ENCODE data around the gene HBA2. TPM values are rescaled to one million over a fixed set of nuclear protein-coding genes. Genes with fewer than 3 reads are reported as not detected.
"Not testable (repeated sequence)": the region's sequence is repeated elsewhere in the genome, so short reads cannot be mapped to it uniquely, and the experiment has no call there.

HBA2 gene
- total RNA-seq, 1 donor from 2014 or later, result 7,549 TPM

GRCh38 chr16:194516-194915, 21.8 kb downstream of the HBA2 start:
- no peak for DNase-seq

- no peak for DNase-seq
Observed at GRCh38 chr16:200388-200787, 27.7 kb downstream of the HBA2 start.

- DNase-seq, result no peak
Observed at GRCh38 chr16:203246-203645, 30.6 kb downstream of the HBA2 start.

- not testable (repeated sequence) for DNase-seq
Observed at GRCh38 chr16:204046-204445, 31.4 kb downstream of the HBA2 start.

GRCh38 chr16:209359-209758, 36.7 kb downstream of the HBA2 start:
- not testable (repeated sequence) for DNase-seq

GRCh38 chr16:211631-212180, 39.0 kb downstream of the HBA2 start:
- DNase-seq, result not testable (repeated sequence)

GRCh38 chr16:212999-213398, 40.3 kb downstream of the HBA2 start:
- no peak for DNase-seq

GRCh38 chr16:220021-220420, 47.3 kb downstream of the HBA2 start:
- DNase-seq, result no peak

Small RNAs within 50 kb of the gene (small RNA-seq; reads per million reads assigned to genes)
- not detected for gene RF00019 (ENCODE audit: low replicate concordance)

Other genes with a start within 250 kb of the HBA2 start
- gene POLR3K, start 119.3 kb upstream of the HBA2 start, total RNA-seq, result 3.7 TPM
- 13.0 TPM for gene SNRNP25, start 119.0 kb upstream of the HBA2 start, total RNA-seq
- gene RHBDF1, start 100.2 kb upstream of the HBA2 start, total RNA-seq, result 29.1 TPM
- 40.4 TPM for gene MPG, start 94.7 kb upstream of the HBA2 start, total RNA-seq
- gene NPRL3, start 34.2 kb upstream of the HBA2 start, total RNA-seq, result 12.5 TPM
- 8.4 TPM for gene HBZ, start 20.2 kb upstream of the HBA2 start, total RNA-seq
- 89.5 TPM for gene HBM, start 6.9 kb upstream of the HBA2 start, total RNA-seq
- gene HBA1, start 3.8 kb downstream of the HBA2 start, total RNA-seq, result 3,010 TPM
- gene HBQ1, start 7.6 kb downstream of the HBA2 start, total RNA-seq, result 2.2 TPM
- 71.7 TPM for gene LUC7L, start 56.6 kb downstream of the HBA2 start, total RNA-seq
- 37.1 TPM for gene FAM234A, start 61.9 kb downstream of the HBA2 start, total RNA-seq
- gene RGS11, start 103.1 kb downstream of the HBA2 start, total RNA-seq, result 2.4 TPM
- gene ARHGDIG, start 107.7 kb downstream of the HBA2 start, total RNA-seq, result 0.99 TPM
- gene PDIA2, start 110.3 kb downstream of the HBA2 start, total RNA-seq, result 1.1 TPM
- 13.3 TPM for gene AXIN1, start 179.8 kb downstream of the HBA2 start, total RNA-seq
- gene MRPL28, start 197.7 kb downstream of the HBA2 start, total RNA-seq, result 20.9 TPM
- 10.6 TPM for gene PGAP6, start 209.1 kb downstream of the HBA2 start, total RNA-seq
- gene NME4, start 224.3 kb downstream of the HBA2 start, total RNA-seq, result 26.4 TPM
- 7.2 TPM for gene DECR2, start 229.0 kb downstream of the HBA2 start, total RNA-seq